Mesenteric fat pad (tissue), 1 donor: Measurements from ENCODE around the gene CNKSR2. TPM values are rescaled to one million over a fixed set of nuclear protein-coding genes. Genes with fewer than 3 reads are reported as not detected.

Source experiments
- DNase-seq: peaks from one replicate; pipeline ENCODE4 v3.0.0-alpha.2; 2020; ENCODE audit warnings: low spot score
- total RNA-seq: library from RNA; stranded (reverse); fragmentation: NEBNext Ultra II Directional; extraction: Animal tissue kit (Norgen Biotek cat#: 25700); gene quantifications from one replicate; pipeline ENCODE4 v1.2.1, GENCODE V29; 2021
- donor health status: DM: yes; HTN: yes; CAD: no.

The CNKSR2 gene
- total RNA-seq, 1 donor from 2014 or later, result 0.80 TPM

GRCh38 chrX:21606002-21606401 is 231.8 kb downstream of the CNKSR2 start:
- no peak for DNase-seq

- no peak for DNase-seq
Measured at GRCh38 chrX:21610168-21610567, 235.9 kb downstream of the CNKSR2 start.

- no peak for DNase-seq
Measured at GRCh38 chrX:21612154-21612553, 237.9 kb downstream of the CNKSR2 start.

DNA sequence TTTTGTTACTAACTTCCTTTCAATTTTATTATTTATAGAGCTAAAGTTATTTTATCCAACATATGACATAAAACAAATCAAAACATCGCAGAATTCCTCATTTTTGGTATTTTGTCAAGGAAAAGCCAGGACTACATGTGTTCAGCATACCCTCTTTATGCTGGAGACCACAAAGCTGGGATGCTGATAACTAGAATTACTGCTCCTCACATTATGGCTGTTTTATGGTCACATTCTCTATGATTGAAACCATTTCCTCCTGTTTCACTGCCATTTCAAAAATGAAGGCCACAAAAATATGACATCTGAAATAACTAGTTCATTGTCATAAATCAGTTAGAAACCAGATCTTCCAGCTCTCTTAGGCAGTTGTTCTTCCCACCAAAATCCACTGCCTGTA is 242.2 kb downstream of the CNKSR2 start:
- DNase-seq, result no peak

DNA sequence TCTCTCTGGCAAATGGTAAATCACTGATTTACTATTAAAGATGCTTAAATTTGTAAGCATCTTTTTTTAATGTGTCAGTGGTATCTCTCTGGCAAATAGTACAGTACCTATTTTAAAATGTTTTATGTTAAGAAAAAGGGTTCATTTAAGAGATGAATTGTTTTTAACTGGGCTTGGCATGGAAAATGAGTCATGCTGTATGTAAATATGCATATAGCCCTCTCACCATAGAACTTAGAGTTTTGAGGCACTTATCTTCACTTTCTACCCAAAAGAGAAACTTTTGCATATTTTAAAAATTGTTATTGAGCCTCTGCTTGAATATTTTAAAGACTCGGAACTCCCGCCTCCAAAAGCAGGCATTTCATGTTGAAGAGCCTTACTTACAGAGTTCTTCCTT is 246.0 kb downstream of the CNKSR2 start:
- no peak for DNase-seq

DNA sequence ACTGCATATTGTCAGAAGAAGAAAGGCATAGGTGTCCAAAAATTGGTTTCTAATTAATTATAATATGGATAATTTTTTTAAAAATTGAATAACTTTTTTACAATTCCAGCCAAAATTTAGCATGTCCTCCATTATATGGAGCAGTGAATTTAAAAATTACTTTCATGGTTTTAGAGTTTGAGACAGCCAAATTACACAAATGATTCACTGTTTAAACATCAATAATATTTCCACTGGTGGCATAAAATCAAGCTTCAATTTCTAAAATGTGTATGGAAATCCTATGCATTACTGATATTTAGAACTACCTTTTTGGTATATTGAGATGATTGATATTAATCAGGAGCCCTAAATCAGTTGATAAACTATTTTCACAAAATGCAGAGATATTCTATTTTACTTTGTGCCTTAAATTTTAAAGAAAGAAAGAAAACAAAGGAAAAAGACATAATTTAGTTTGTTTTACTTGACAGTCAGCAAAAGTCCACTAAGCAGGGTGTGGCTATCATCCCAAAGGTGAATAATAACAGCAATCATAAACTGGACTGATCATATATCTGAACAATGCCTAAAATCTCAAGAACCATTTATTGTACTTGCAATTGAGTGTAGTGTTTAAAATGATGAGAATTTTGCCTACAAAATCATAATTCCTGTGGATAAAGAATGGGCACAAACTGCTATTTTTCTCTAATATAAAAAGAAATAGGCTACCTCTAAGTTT is 249.7 kb downstream of the CNKSR2 start:
- DNase-seq, result no peak

- DNase-seq, result no peak
Measured at GRCh38 chrX:21632027-21632426, 257.8 kb downstream of the CNKSR2 start.

GRCh38 chrX:21638311-21638710 is 264.1 kb downstream of the CNKSR2 start:
- DNase-seq, result no peak

DNA sequence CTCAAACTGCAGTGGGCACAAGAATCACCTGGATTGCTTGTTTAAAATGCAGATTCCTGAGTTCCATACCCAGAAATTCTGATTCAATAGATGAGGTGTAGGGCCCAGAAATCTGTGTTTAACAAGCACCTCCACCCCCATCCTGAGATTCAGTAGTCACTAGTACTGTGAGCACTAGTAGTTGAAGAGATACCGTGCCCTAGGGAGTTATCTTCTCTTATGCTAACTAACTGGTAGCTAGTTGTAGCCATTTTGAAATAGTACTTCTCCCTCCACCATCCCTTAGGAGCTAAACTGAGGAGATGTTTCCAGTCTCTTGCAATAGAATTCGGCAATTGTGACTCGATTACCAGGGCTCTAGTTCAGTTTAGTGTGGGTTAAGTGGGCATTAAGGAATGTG is 265.6 kb downstream of the CNKSR2 start:
- no peak for DNase-seq

- DNase-seq, result no peak
Measured at GRCh38 chrX:21645431-21645830, 271.2 kb downstream of the CNKSR2 start.

- no peak for DNase-seq
Measured at GRCh38 chrX:21645886-21646285, 271.7 kb downstream of the CNKSR2 start.

DNA sequence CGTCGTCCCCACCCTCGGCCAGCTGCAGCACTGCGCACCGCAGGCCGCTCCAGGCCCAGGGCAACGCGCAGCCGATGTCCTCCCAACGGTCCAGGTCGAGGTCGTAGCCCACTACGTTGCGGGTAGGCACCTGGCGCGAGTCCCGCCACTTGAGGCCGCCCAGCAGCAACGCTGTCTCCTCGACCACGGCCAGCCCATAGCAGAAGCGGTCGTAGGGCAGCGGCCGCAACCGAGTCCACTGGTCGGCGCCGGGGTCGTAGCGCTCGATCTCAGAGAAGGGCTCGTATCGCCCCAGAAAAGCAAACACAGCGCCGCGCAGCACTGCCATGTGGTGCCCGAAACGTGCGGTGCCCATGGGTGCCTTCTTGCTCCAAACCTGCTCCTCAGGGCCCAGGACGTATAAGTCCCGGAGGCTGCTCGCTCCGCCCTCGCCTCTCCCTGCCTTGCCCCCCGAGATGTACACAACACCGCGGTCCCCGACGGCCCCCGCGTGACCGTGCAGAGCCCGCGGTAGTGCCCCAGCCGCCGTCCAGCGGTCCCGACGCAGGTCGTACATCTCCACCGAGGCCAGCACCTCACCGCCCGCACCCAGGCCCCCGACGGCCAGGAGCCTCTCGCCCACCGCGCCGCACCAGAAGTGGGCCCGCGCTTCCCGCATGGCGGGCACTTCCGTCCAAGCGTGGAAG is 281.8 kb downstream of the CNKSR2 start:
- DNase-seq, result no peak

- DNase-seq, result no peak
Measured at GRCh38 chrX:21656587-21657317, 282.5 kb downstream of the CNKSR2 start.

DNA sequence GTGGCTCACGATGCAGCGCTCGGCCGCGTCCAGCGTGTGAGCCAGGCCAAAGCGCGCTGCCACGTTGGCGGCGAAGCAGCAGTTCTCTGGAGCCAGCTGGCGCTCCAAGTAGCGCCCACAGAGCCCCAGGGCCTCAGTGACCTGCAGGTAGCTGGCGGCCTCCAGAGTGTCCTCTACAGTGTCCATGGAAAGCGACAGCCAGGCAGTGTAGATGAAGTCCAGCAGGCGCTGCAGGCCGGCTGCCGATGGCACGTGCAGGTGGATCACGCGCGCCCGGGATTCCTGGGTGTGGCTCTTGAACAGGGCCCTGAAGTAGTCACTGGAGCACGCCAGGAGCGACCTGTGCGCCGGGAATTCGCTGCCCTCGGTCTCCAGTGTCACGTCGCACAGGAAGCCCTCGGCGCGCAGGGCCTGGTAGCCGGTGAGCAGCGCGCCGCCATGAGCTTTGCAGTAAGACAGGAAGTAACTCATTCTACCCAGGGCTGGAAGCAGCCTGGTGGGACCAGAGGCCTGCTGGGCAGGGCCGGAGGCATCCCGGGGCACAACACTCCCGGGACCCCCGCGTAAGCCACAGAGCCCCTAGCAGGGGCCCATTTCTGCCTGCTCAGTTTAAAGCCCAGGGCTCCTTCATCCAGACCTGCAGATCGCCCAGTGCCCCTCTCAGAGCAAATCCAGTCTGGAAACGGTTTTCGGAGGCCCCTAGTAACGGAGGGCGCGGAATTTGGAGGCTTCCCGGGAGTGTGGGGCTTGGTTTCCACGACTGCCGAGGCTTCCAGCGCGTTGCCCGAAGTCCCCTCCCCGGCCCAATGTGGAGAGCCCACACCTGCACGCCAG is 283.3 kb downstream of the CNKSR2 start:
- no peak for DNase-seq

GRCh38 chrX:21658152-21658737 is 284.0 kb downstream of the CNKSR2 start, which contains the start of gene KLHL34:
TSS of gene KLHL34 (minus strand) at chrX:21658330. CDS start at chrX:21657788, 542 bp downstream.
- DNase-seq, result no peak

- no peak for DNase-seq
Measured at GRCh38 chrX:21658746-21659145, 284.5 kb downstream of the CNKSR2 start.

DNA sequence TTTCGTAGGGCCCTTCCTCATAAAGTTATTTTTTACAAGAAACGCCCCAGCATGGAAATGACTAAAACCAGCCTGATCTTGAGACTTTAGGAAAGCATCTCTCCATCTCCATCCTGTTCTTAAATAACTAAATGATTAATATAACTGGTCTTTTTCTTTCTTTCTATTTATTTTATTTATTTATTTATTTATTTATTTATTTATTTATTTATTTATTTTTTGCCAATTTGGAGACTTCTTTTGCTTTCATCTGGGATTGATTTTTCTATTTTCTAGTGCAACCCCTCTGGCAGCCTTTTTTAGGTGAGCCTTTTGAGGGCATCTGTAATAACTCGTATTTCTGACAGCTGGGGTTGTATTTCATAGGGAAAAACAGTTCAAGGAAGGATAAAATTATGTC is 285.1 kb downstream of the CNKSR2 start:
- no peak for DNase-seq

DNA sequence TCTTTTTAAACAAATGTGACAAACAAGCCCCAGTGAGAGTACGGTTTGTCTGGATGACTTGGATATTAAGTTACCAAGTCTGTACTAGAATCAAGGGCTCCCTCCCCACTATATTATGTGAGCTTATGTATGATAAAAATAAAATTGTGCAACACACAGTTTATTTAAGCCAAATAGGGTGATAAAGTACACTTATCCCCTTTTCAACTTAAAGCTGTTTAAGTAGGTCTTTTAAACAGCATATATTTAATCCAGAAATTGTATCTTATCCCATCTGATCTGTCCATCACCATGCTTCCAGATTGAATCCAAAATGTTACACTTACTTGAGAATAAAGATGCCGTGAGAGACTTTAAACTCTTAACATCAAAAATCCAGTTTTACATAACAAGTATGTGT is 285.9 kb downstream of the CNKSR2 start:
- DNase-seq, result no peak

GRCh38 chrX:21661316-21661715 is 287.1 kb downstream of the CNKSR2 start:
- no peak for DNase-seq

DNA sequence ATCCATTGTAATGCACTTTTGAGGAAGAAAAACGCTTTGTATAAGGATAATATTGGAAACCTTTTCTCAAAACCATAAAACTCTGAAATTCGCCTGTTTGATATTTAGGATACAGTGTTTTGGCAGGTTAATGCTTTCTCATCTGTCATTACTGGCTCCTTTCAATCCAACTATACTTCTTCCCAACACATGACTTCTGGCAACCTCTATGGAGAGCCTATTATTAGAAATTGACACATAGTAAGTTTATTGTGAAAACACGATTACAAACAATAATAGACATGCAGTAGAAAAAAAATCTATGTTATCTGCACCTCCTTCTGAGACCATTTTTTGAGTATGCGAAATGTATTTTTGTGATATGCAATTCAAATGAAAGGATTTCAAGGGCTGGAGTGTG is 288.5 kb downstream of the CNKSR2 start:
- DNase-seq, result no peak

GRCh38 chrX:21666252-21666651 is 292.0 kb downstream of the CNKSR2 start:
- DNase-seq, result no peak
